Epithelial cell of proximal tubule (primary cell): Measurements from ENCODE around the gene C11orf54. TPM values are rescaled to one million over a fixed set of nuclear protein-coding genes. Genes with fewer than 3 reads are reported as not detected.

Source experiments
- DNase-seq: peaks from one replicate; pipeline ENCODE4 v3.0.0-alpha.2; 2011; ENCODE audit warnings: low read depth
- H3K4me3 ChIP-seq: 2 replicates; pipeline ENCODE4 v1.5.1; 2011; ENCODE audit warnings: low read depth, mild to moderate bottlenecking, low read length
- CTCF ChIP-seq: conservative IDR thresholded peaks from 2 replicates; pipeline ENCODE4 v1.5.1; 2012; ENCODE audit warnings: low read depth, mild to moderate bottlenecking, low read length
- total RNA-seq: library from RNA; depleted of rRNA; stranded (reverse); fragments of >200 nt; gene quantifications from 2 replicates; pipeline ENCODE4 v1.2.3, GENCODE V29; 2015

Gene C11orf54
- total RNA-seq, 1 donor from 2014 or later: 24.6 TPM

- no peak overlapping the region for H3K4me3 ChIP-seq
- no peak for TF ChIP-seq CTCF
- DNase-seq: no peak
These were observed 55.2 kb downstream of the C11orf54 start for GRCh38 chr11:93796441-93797231.

DNA sequence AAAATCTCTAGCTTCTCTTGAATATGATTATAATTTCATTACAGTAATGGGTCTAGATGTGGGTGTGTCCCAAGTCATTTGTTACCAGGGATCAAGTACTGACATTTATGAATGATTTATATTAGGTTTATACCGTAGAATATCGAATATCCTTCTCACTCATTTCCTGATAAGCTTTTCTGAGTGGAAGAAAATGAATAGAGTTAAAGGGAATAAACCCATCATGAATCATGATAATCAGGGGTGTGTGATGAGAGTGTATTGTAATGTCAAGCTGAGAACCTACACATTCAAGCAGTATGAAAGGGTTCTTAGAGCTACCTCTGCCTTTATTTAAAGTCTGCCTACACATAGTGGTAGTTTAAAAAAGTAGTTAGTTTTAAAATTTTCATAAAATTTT is 59.9 kb downstream of the C11orf54 start:
- DNase-seq: no peak
- no peak for TF ChIP-seq CTCF
- no peak overlapping the region for H3K4me3 ChIP-seq

DNA sequence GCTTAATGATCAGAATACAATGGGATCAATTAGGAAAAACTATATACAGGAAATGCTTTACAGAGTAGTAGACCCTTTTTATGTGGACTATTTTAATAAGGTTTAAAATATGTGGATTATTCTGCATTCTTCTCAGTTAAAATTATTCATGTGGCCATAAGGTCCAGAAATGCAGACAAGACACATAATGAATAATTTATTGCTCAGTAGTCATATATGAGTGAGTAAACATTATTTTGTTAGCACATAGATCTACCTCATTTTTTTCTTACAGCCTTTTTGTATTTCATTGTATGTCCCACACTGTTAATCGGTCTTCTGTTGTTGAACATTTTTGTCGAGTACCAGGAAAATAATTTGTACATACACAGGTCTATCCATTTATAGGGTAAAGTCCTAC is 63.4 kb downstream of the C11orf54 start:
- no peak for DNase-seq
- TF ChIP-seq CTCF: no peak

GRCh38 chr11:93807980-93808379 is 66.5 kb downstream of the C11orf54 start:
- no peak for DNase-seq
- H3K4me3 ChIP-seq: no peak overlapping the region
- TF ChIP-seq CTCF: no peak

More for the DNA sequence above, 63.4 kb downstream of the C11orf54 start:
- no peak overlapping the region for H3K4me3 ChIP-seq

DNA sequence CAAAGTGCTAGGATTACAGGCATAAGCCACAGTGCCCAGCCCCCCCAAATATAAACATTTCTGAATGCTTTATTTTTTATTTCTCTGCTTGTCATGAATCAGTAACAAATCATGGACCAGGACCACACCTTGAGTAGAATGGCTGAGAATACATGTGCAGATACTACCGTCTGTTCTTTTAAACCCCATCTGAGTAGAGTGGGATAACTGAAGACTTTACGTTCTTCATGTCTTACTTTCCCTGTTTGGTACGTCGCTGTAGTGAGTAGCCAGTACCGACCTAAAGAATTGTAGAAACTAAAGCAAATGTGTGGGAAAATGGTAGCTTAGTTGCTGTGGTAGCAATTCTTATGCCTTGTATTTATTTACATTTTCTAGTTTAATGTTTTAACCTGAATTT is 72.5 kb downstream of the C11orf54 start:
- TF ChIP-seq CTCF: no peak
- no peak overlapping the region for H3K4me3 ChIP-seq
- DNase-seq: no peak

Other genes starting within 250 kb of the C11orf54 start
- gene SMCO4, start 198.3 kb upstream of the C11orf54 start, total RNA-seq: 20.0 and 48.1 TPM in 2 replicates
- 16.9 and 20.4 TPM in 2 replicates for gene CEP295, start 80.0 kb upstream of the C11orf54 start, total RNA-seq
- 104 and 124 TPM in 2 replicates for gene TAF1D, start 177 bp upstream of the C11orf54 start, total RNA-seq
- 26.9 and 33.4 TPM in 2 replicates for gene MED17, start 42.6 kb downstream of the C11orf54 start, total RNA-seq
- gene VSTM5, start 108.9 kb downstream of the C11orf54 start, total RNA-seq: 0.17 and 0.51 TPM in 2 replicates